CD4-positive, alpha-beta T cell (primary cell): ENCODE results near the gene ZC3H14. TPM values are rescaled to one million over a fixed set of nuclear protein-coding genes. Genes with fewer than 3 reads are reported as not detected.

ENCODE experiments used
- ATAC-seq: fragments of 200-7000 bp; cut with Tn5 transposase; one replicate; pipeline ENCODE4 v1.10.0; 2022; ENCODE audit warnings: mild to moderate bottlenecking; ENCODE audit not compliant: poor library complexity
- CTCF ChIA-PET: fragments of 350-600 bp; sonication (Branson Sonifier 250); formaldehyde crosslinking; loops from one replicate; lab custom pipeline; 2021; ENCODE audit warnings: antibody characterized with exemption, inconsistent platforms; lab: Charles Lee
- POLR2A ChIA-PET: fragments of 350-600 bp; sonication (Branson Sonifier 250); formaldehyde crosslinking; loops from one replicate; lab custom pipeline; 2021; ENCODE audit warnings: antibody characterized with exemption, inconsistent platforms; lab: Charles Lee
- DNase-seq, 14 experiments: peaks; one replicate each; pipeline ENCODE4 v3.0.0-alpha.2; 2013 to 2020; ENCODE audit warnings: mixed read lengths in 2 of 14
- H3K27ac ChIP-seq, 2 donors: one replicate each; pipeline versions ENCODE4 v1.5.1 to v1.7.0; 2013; ENCODE audit warnings: low read length in 2 of 2, low read depth in 1 of 2, mild to moderate bottlenecking in 1 of 2
- H3K27me3 ChIP-seq, 2 experiments: 1 replicate in 1 of 2; 2 replicates in 1 of 2; pipeline versions ENCODE4 v1.6.1 to v1.7.0; 2013; ENCODE audit warnings: low read length in 2 of 2, control low read depth in 1 of 2, mild to moderate bottlenecking in 1 of 2, moderate library complexity in 1 of 2; ENCODE audit not compliant: insufficient read depth in 2 of 2, control insufficient read depth in 1 of 2
- H3K36me3 ChIP-seq: one replicate; pipeline ENCODE4 v1.6.1; 2013; ENCODE audit warnings: low read length, control low read depth; ENCODE audit not compliant: insufficient read depth
- H3K4me1 ChIP-seq: one replicate; pipeline ENCODE4 v1.6.1; 2013; ENCODE audit warnings: low read length, control low read depth; ENCODE audit not compliant: insufficient read depth
- H3K4me3 ChIP-seq: one replicate; pipeline ENCODE4 v1.5.1; 2013; ENCODE audit warnings: mild to moderate bottlenecking, low read length, moderate library complexity
- H3K9me3 ChIP-seq, 2 experiments: 1 replicate in 1 of 2; 2 replicates in 1 of 2; pipeline versions ENCODE4 v1.6.1 to v1.7.0; 2013; ENCODE audit warnings: low read length in 2 of 2, mild to moderate bottlenecking in 2 of 2, control low read depth in 1 of 2, moderate library complexity in 1 of 2; ENCODE audit not compliant: control insufficient read depth in 1 of 2, insufficient read depth in 1 of 2
- H3K27ac Mint-ChIP-seq: one replicate; pipeline ENCODE4 v1.8.0; 2020; ENCODE audit warnings: mixed read lengths
- H3K27me3 Mint-ChIP-seq: one replicate; pipeline ENCODE4 v1.8.0; 2021; ENCODE audit warnings: mixed read lengths
- H3K36me3 Mint-ChIP-seq: one replicate; pipeline ENCODE4 v1.8.0; 2021; ENCODE audit warnings: low read depth, mixed read lengths
- H3K4me1 Mint-ChIP-seq: one replicate; pipeline ENCODE4 v1.8.0; 2021; ENCODE audit warnings: low read depth, mixed read lengths
- H3K4me3 Mint-ChIP-seq: one replicate; pipeline ENCODE4 v1.8.0; 2020; ENCODE audit warnings: mild to moderate bottlenecking, mixed read lengths
- H3K9me3 Mint-ChIP-seq: one replicate; pipeline ENCODE4 v1.8.0; 2020; ENCODE audit warnings: mixed read lengths
- CTCF ChIP-seq: fragments of 200-600 bp; IDR thresholded peaks from one replicate; pipeline ENCODE4 v1.8.0; 2022; ENCODE audit warnings: antibody characterized with exemption, mild to moderate bottlenecking
- intact Hi-C, 2 experiments: fragments of 100-400 bp; cut with DNase I in 1 of 2; cut with micrococcal nuclease in 1 of 2; formaldehyde crosslinking; loops; one replicate each; pipeline versions ENCODE4 v1.15.1 to v1.9.0; 2023 to 2025; cut with DNase I, micrococcal nuclease
- total RNA-seq, 174 experiments: library from RNA in 2 of 174; stranded (reverse) in 2 of 174; gene quantifications; one replicate each; pipeline ENCODE4 v1.2.3 and lab custom pipeline; 2021 to 2026

The ZC3H14 gene
- total RNA-seq, 2 experiments from 2014 or later = 36.5 to 40.2 TPM

DNA sequence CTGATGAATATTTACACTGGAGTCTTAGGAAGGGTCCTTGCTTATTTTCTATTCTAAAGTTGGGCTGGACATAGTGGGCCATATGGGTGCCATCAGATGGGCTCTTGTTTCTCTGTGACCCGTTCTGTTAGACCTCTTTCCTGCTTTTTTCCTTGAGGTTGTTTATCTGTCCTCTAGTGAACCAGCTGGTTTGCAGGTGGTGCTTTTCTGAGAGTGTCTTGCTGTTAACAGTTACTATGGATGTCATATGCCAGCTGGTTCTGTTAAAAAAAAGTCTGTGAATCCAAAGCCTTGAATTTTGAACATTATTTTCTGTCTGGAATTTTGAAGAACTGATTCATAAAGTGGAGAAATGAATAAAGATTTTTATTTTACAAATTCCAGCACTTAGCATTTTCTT is 29.2 kb downstream of the ZC3H14 start:
- H3K4me1 Mint-ChIP-seq = no peaks in the 10 kb centered on the region
- intact Hi-C loops = no loop called here
- H3K27ac ChIP-seq = no peak overlapping the region
- no peaks in the 10 kb centered on the region for H3K27me3 Mint-ChIP-seq
- H3K4me3 Mint-ChIP-seq = no peak overlapping the region
- no peak overlapping the region for H3K27ac Mint-ChIP-seq
- no peaks in the 10 kb centered on the region for H3K9me3 Mint-ChIP-seq
- H3K4me3 ChIP-seq = no peak overlapping the region
- peaks cover 91% of the 10 kb centered on the region for H3K36me3 Mint-ChIP-seq
- DNase-seq (no peak), ATAC-seq (no peak)
- CTCF ChIA-PET = no interaction called here
- H3K4me1 ChIP-seq = no peaks in the 10 kb centered on the region
- no peaks in the 10 kb centered on the region for H3K9me3 ChIP-seq
- H3K36me3 ChIP-seq = peaks cover 36% of the 10 kb centered on the region
- no peak for TF ChIP-seq CTCF
- POLR2A ChIA-PET = no interaction called here
- no peaks in the 10 kb centered on the region for H3K27me3 ChIP-seq

- no peak overlapping the region for H3K4me3 Mint-ChIP-seq
- peaks cover 14% of the 10 kb centered on the region for H3K4me1 ChIP-seq
- H3K4me3 ChIP-seq = no peak overlapping the region
- no peak overlapping the region for H3K27ac ChIP-seq
- POLR2A ChIA-PET = no interaction called here
- intact Hi-C loops = no loop called here
- H3K9me3 Mint-ChIP-seq = no peaks in the 10 kb centered on the region
- ATAC-seq (no peak), DNase-seq (no peak)
- no peak overlapping the region for H3K27ac Mint-ChIP-seq
- TF ChIP-seq CTCF = no peak
- H3K9me3 ChIP-seq = no peaks in the 10 kb centered on the region
- CTCF ChIA-PET = no interaction called here
- H3K4me1 Mint-ChIP-seq = peaks cover 17% of the 10 kb centered on the region
- no peaks in the 10 kb centered on the region for H3K27me3 ChIP-seq
- peaks cover 32% of the 10 kb centered on the region for H3K36me3 ChIP-seq
- H3K36me3 Mint-ChIP-seq = peaks cover 90% of the 10 kb centered on the region
- no peaks in the 10 kb centered on the region for H3K27me3 Mint-ChIP-seq
Measured at GRCh38 chr14:88597038-88597437, 34.2 kb downstream of the ZC3H14 start.

GRCh38 chr14:88597601-88598000 is 34.8 kb downstream of the ZC3H14 start:
- ATAC-seq (no peak), DNase-seq (no peak)
- H3K27me3 ChIP-seq = no peaks in the 10 kb centered on the region
- Mint-ChIP-seq H3K4me3 (no peak overlapping the region), H3K27me3 (no peaks in the 10 kb centered on the region), H3K36me3 (peaks cover 93% of the 10 kb centered on the region), H3K27ac (no peak overlapping the region), H3K4me1 (peaks cover 17% of the 10 kb centered on the region), H3K9me3 (no peaks in the 10 kb centered on the region)
- H3K4me3 ChIP-seq = no peak overlapping the region
- intact Hi-C loops = no loop called here
- H3K9me3 ChIP-seq = no peaks in the 10 kb centered on the region
- ChIA-PET CTCF (no interaction called here), POLR2A (no interaction called here)
- H3K27ac ChIP-seq = no peak overlapping the region
- peaks cover 38% of the 10 kb centered on the region for H3K36me3 ChIP-seq
- peaks cover 14% of the 10 kb centered on the region for H3K4me1 ChIP-seq
- no peak for TF ChIP-seq CTCF
